NAMALWA (cell line): ENCODE data around the gene GSTA4.

Experiments used
- DNase-seq: peaks from one replicate; pipeline ENCODE4 v3.0.0-alpha.2; 2015; ENCODE audit warnings: low spot score

Gene GSTA4, protein sequence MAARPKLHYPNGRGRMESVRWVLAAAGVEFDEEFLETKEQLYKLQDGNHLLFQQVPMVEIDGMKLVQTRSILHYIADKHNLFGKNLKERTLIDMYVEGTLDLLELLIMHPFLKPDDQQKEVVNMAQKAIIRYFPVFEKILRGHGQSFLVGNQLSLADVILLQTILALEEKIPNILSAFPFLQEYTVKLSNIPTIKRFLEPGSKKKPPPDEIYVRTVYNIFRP

GRCh38 chr6:52995089-52995912, at the start of gene GSTA4:
Gene GSTA4 (minus strand): TSS chr6:52995284. CDS start chr6:52994243, 1,041 bp downstream.
- DNase-seq, result peak; percentile 96

DNA sequence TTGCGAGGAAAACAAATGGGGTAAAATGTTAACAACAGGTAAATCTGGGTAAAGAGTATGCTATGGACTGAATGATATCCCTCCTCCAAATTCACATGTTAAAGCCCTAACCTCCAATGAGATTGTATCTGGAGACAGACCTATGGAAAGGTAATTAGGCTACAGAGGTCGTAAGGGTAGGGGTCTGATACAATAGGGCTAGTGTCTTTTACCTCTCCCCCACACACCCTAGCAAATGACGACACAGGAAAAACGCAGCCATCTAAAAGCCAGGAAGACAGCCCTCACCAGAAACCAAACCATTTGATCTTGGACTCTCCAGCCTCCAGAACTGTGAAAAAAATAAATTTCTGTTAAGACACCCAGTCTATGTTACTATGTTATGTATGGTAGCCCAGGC, 49.5 kb upstream of the GSTA4 start:
- no peak for DNase-seq

GRCh38 chr6:53044071-53044470, 49.0 kb upstream of the GSTA4 start:
- DNase-seq, result no peak

DNA sequence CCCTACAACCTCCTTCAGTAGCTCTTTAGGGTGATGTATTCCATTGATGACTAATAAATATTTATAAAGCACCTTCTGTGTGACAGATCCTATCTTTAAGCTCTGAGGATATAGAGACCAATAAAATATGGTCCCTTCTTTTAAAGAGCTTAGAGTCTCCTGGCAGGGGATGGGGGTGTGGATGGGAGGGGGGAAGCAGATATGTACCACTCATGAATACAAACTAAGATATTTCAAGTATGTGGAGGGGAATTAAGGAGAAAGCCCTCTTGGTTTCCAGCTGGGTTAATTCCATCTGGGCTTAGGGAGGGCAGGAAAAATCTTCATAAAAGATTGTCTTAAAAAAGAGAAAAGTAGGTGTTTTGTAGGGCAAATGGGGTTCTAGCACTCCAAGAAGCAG, 48.5 kb upstream of the GSTA4 start:
- DNase-seq, result no peak

GRCh38 chr6:53042112-53042511, 47.0 kb upstream of the GSTA4 start:
- no peak for DNase-seq

DNA sequence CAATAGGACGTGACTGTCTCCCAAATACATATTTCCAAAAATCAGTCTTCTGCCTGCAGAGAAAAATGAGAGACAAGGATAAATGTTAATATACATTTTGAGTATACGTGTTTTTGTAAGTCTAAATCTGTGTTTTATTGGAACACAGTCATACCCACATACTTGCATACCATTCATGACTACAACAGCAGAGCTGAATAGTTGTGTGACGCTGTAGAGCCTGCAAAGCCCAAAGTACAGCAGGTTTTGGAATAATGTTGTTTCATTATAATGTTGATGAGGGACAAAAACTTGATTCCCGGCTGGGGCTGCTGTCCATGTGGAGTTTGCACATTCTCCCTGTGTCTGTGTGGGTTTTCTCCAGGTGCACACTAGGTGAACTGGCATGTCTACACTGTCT, 46.3 kb upstream of the GSTA4 start:
- no peak for DNase-seq

DNA sequence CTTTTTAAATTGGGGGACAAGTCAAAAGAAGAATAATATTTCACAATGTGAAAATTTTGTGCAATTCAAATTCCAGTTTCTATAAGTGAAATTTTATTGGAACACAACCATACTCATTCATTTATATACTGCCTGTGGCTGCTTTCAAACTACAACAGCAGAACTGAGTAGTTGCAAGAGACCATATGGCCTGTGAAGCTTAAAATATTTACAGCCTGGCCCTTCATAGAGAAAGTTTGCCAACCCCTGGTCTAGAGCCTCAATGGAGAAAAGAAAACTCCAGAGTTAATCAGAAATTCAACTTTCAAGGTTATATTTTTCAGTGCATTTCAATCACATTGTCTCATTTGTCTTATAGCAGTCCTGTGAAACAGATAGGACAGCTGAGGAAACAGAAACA, 43.5 kb upstream of the GSTA4 start:
- DNase-seq, result no peak

- DNase-seq, result no peak
Observed at GRCh38 chr6:53038141-53038540, 43.1 kb upstream of the GSTA4 start.

GRCh38 chr6:53035549-53036213, 40.6 kb upstream of the GSTA4 start:
- DNase-seq, result no peak

DNA sequence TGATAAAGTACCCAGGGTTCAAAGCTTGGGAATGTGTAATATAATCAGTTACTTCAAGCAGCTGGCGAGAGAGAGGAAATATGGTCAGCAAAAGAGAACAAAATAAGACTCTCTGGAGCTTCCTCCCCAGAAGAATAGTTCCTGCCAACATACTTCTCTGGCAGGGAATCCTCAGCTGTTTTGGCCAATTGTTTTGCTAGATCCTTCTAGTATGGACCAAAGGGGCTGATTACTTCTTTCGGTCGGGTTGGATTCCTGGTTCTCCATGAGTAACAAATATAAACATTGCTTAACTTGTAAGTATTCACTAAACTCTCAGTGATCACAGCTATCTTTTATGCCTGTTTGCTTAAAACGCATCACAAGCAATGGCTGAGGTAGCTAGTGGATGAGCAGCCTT, 38.7 kb upstream of the GSTA4 start:
- no peak for DNase-seq

DNA sequence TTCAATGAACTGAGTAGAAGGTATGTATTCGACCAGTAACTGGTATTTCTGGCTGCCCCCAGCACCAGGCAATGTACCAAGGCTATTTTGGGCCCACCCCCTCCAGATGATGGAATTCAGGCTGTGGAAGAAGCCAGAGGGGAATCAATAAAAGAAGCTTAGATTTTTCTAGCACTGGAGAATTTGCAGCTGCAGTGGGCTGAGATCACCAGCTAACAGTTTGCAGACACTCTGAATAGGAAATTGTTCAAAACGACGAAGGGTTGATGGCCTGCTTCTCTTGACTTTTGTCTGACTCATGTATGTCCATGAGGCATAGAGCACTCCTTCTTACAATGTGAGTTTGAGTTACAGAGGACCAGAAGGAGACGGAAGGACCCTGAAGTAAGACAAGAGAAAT, 37.8 kb upstream of the GSTA4 start:
- no peak for DNase-seq

DNA sequence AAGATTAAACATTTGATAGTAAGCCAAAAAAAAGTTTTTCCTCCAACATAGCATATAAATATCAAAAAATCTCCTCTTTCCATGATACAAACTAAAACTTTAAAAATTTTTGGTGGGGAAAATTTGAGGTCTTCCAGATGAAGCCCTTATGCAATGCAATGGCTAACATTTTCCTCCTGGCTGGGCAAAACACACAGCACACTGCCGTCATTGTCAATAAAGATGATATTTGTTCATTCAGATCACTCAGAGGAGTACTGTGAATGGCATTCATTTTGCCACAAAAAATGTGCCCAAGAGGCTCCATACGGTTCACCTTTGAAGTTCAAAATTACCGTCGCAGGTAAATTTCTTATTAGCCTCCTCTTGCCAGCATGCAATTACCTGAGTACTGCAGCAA, 36.2 kb upstream of the GSTA4 start:
- no peak for DNase-seq

- no peak for DNase-seq
Observed at GRCh38 chr6:53029761-53030160, 34.7 kb upstream of the GSTA4 start.

GRCh38 chr6:53029257-53029656, 34.2 kb upstream of the GSTA4 start:
- DNase-seq, result no peak

DNA sequence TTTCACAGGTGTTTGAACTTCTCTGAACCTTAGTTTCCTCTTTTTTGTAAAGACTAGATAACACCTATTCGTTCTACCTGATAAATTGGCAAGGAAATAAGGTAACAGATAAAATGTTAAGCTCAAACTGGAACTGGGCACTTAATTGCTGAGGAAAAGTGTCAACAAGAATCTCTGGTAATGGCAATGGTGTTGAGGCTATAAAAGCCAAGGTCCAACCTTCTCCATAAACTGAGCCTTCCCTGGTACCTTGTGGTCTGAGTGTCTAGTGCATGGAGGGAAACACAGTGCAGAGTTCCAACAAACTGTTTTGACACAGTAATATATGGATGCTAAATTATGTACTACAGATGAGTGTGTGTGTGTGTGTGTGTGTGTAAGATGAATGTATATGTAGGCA, 33.4 kb upstream of the GSTA4 start:
- DNase-seq, result no peak

DNA sequence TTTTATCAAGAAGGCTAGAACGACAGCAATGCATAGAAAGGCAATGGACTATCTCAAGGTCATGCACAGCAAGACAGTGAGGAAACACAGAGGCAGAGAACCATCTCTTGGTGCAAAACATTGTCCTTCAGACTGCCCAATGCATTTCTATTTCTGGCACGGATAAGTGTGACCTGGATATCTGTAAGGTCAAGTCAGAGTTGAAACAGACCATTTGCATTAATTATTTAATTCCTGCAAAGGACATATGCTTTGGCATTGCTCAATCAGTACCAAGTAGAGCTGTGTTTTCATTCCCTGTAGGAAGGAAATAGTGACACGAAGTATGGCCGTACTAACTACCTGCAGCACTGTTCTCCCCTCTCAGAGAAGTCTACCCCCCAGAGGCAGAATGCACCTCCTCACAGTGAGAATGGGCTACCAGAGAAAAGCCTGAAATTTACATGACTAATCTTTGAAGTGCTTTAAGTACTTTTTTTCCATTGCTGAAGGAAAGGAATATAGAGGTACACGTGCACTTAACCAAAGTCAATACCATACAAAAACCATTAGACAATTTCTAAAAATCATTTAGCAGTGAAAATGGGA, 32.1 kb upstream of the GSTA4 start:
- DNase-seq, result no peak

- DNase-seq, result no peak
Observed at GRCh38 chr6:53026526-53026925, 31.4 kb upstream of the GSTA4 start.

DNA sequence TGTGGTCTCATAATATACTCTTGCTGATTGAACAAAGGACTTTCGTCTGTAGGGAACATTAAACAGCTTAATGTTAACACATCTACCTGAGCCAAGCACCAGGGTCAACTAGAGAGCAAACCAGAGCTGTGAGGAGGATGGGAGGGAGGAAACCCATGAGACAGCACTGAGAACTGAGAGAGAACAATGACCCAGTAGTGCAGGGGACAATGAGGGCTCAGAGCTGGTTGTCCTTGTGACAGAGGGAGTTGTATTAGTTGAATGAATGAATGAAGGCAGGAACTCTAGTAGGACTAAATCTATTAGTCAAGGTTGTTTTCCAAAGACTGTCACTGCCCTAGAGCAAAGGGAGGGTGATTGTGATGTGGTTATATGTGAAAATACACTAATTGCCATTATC, 28.2 kb upstream of the GSTA4 start:
- no peak for DNase-seq

- DNase-seq, result no peak
Observed at GRCh38 chr6:53020005-53020744, 25.1 kb upstream of the GSTA4 start.

- no peak for DNase-seq
Observed at GRCh38 chr6:53018446-53018845, 23.4 kb upstream of the GSTA4 start.

GRCh38 chr6:53015486-53015885, 20.4 kb upstream of the GSTA4 start:
- DNase-seq, result no peak

DNA sequence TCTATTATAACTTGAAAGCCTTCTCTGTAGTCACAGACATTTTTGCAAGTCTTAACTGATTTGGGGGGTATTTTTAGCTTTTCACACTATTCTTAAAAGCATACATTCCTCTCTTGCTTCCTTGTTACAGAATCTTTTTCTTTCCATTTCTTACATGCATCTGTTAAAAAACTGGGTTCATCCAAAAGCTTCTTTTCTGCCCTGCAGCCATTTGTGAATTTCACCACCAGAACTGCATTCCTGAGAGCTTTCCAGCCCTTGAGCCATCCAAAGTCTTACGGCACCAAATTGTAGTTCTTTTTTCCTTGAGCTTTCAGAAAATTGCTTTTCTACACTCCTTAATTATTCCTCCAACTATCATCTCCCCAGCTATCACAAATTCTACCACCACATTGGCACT, 19.7 kb upstream of the GSTA4 start:
- DNase-seq, result no peak
